ENCODE data around the gene TRMT61A. TPM values are rescaled to one million over a fixed set of nuclear protein-coding genes. Genes with fewer than 3 reads are reported as not detected.

TRMT61A gene
- total and polyA plus RNA-seq, 2 donors from 2014 or later = 11.9 to 16.0 TPM

DNA sequence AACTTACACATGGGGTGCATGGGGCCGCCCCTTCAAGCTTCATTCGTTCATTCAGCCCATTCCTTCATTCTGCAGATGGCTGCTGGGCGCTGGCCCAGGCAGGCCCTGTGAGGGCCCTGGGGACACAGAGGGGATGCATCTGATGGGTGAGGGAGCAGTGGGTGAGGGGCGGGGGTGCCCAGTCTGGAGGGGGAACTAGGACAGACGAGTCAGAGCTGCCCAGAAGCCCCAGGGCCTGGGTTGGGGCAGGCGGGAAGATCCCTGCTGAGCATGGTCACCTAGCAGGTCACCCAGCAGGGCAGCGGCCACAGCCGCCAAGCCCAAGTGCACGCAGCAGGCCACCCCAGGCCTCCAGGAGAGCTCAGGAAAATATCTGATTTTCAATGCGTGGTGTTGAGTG, 14.1 kb downstream of the TRMT61A start:
- TF ChIP-seq, protein P1, sequence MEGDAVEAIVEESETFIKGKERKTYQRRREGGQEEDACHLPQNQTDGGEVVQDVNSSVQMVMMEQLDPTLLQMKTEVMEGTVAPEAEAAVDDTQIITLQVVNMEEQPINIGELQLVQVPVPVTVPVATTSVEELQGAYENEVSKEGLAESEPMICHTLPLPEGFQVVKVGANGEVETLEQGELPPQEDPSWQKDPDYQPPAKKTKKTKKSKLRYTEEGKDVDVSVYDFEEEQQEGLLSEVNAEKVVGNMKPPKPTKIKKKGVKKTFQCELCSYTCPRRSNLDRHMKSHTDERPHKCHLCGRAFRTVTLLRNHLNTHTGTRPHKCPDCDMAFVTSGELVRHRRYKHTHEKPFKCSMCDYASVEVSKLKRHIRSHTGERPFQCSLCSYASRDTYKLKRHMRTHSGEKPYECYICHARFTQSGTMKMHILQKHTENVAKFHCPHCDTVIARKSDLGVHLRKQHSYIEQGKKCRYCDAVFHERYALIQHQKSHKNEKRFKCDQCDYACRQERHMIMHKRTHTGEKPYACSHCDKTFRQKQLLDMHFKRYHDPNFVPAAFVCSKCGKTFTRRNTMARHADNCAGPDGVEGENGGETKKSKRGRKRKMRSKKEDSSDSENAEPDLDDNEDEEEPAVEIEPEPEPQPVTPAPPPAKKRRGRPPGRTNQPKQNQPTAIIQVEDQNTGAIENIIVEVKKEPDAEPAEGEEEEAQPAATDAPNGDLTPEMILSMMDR (IDR thresholded peaks at IDR 0.05; ENCODE audit: borderline replicate concordance, extremely low read depth, insufficient read depth) = no peak
- Histone ChIP-seq H3K9me3 (ENCODE audit: control insufficient read depth in 2 of 3, insufficient read depth in 1 of 3, low read length in 3 of 3) (no peaks in the 10 kb centered on the region), H3K4me3 (ENCODE audit: low read length in 3 of 3) (no peak overlapping the region), H3K4me1 (ENCODE audit: control insufficient read depth in 2 of 3, insufficient read depth in 2 of 3, low read depth in 1 of 3, low read length in 3 of 3) (peaks cover 0 to 15% (median 0%) of the 10 kb centered on the region in 3 donors), H3K36me3 (ENCODE audit: control insufficient read depth in 2 of 3, insufficient read depth in 3 of 3, low read length in 3 of 3) (no peaks in the 10 kb centered on the region), H3K9ac (ENCODE audit: low read length in 3 of 3) (no peak overlapping the region), H3K27me3 (ENCODE audit: control insufficient read depth, insufficient read depth, low read length) (no peaks in the 10 kb centered on the region), H3K27ac (ENCODE audit: low read depth in 2 of 2, low read length in 2 of 2) (no peak overlapping the region)
- intact Hi-C loops (cut with DNase I) = no loop called here
- FAIRE-seq = no peak
- DNase-seq = peak in 1 of 5 donors; percentile 80

DNA sequence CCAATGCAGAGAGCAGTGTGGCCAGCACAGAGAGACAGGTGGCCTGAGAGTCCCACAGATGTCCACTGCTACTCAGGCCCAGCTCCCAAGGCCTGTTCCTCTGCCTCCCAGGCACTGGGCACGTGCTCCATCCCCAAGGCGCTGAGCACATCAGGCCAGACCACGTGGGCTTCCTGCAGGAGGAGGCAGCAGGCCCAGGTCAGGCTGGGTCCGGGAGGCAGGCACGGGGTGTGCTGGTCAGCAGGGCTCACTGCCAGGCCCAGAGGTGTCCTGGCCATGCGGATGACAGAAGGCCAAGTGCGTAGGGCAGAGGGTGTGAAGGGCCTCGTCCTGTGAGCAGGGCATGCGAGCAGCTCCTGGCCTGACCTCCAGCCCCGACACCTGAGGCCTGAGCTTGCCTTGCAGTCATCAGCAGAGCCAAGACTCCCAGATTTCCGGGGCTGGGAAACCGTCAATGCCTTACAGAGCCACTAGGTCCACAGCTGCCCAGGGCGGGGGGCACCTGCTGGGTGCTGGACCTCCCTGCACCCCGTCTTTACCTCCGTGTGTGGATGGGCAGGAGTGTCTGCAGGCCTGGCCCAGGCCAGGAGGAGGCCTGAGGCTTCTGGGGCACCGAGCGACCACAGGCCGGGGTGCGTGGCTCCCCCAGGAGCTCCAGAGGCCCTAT, 14.9 kb downstream of the TRMT61A start:
- H3K4me3 ChIP-seq (ENCODE audit: low read length in 3 of 3) = no peak overlapping the region
- no peaks in the 10 kb centered on the region for H3K27me3 ChIP-seq (ENCODE audit: control insufficient read depth, insufficient read depth, low read length)
- TF ChIP-seq, protein P1 (IDR thresholded peaks at IDR 0.05; ENCODE audit: borderline replicate concordance, extremely low read depth, insufficient read depth) = no peak
- no peak overlapping the region for H3K9ac ChIP-seq (ENCODE audit: low read length in 3 of 3)
- peaks cover 0 to 9% (median 0%) of the 10 kb centered on the region in 3 donors for H3K4me1 ChIP-seq (ENCODE audit: control insufficient read depth in 2 of 3, insufficient read depth in 2 of 3, low read depth in 1 of 3, low read length in 3 of 3)
- no peaks in the 10 kb centered on the region for H3K36me3 ChIP-seq (ENCODE audit: control insufficient read depth in 2 of 3, insufficient read depth in 3 of 3, low read length in 3 of 3)
- H3K9me3 ChIP-seq (ENCODE audit: control insufficient read depth in 2 of 3, insufficient read depth in 1 of 3, low read length in 3 of 3) = no peaks in the 10 kb centered on the region
- intact Hi-C loops (cut with DNase I) = no loop called here
- H3K27ac ChIP-seq (ENCODE audit: low read depth in 2 of 2, low read length in 2 of 2) = no peak overlapping the region
- FAIRE-seq (no peak), DNase-seq (peak in 1 of 5 donors; percentile 74)

GRCh38 chr14:103544388-103545218, 15.6 kb downstream of the TRMT61A start:
- no peak overlapping the region for H3K27ac ChIP-seq (ENCODE audit: low read depth in 2 of 2, low read length in 2 of 2)
- TF ChIP-seq, protein P1 (IDR thresholded peaks at IDR 0.05; ENCODE audit: borderline replicate concordance, extremely low read depth, insufficient read depth) = no peak
- H3K9ac ChIP-seq (ENCODE audit: low read length in 3 of 3) = no peak overlapping the region
- DNase-seq (peak in 1 of 5 donors; percentile 74), FAIRE-seq (no peak)
- H3K27me3 ChIP-seq (ENCODE audit: control insufficient read depth, insufficient read depth, low read length) = no peaks in the 10 kb centered on the region
- H3K4me1 ChIP-seq (ENCODE audit: control insufficient read depth in 2 of 3, insufficient read depth in 2 of 3, low read depth in 1 of 3, low read length in 3 of 3) = peaks cover 0 to 9% (median 0%) of the 10 kb centered on the region in 3 donors
- H3K4me3 ChIP-seq (ENCODE audit: low read length in 3 of 3) = no peak overlapping the region
- intact Hi-C loops (cut with DNase I) = no loop called here
- H3K36me3 ChIP-seq (ENCODE audit: control insufficient read depth in 2 of 3, insufficient read depth in 3 of 3, low read length in 3 of 3) = no peaks in the 10 kb centered on the region
- H3K9me3 ChIP-seq (ENCODE audit: control insufficient read depth in 2 of 3, insufficient read depth in 1 of 3, low read length in 3 of 3) = no peaks in the 10 kb centered on the region

Measured in kidney (tissue), 14 donors.